CD4-positive, alpha-beta memory T cell (primary cell): ENCODE data around the gene AKAP13. TPM values are rescaled to one million over a fixed set of nuclear protein-coding genes. Genes with fewer than 3 reads are reported as not detected.
"Not testable (repeated sequence)": the region's sequence is repeated elsewhere in the genome, so short reads cannot be mapped to it uniquely, and the experiment has no call there.

Experiments
- CTCF ChIA-PET: fragments of 350-600 bp; sonication (Branson Sonifier 250); formaldehyde crosslinking; loops from one replicate; lab custom pipeline; 2021; ENCODE audit warnings: inconsistent platforms; ENCODE audit not compliant: partially characterized antibody; lab: Charles Lee
- POLR2A ChIA-PET: fragments of 350-600 bp; sonication (Branson Sonifier 250); formaldehyde crosslinking; loops from one replicate; lab custom pipeline; 2021; ENCODE audit not compliant: partially characterized antibody; lab: Charles Lee
- DNase-seq, 5 donors: peaks; one replicate each; pipeline versions ENCODE4 v3.0.0 to v3.0.0-alpha.2; 2020 to 2022; ENCODE audit warnings: mixed read lengths in 1 of 5
- H3K27ac ChIP-seq: one replicate; pipeline ENCODE4 v1.7.0; 2013; ENCODE audit warnings: low read depth, low read length
- H3K27me3 ChIP-seq: 2 replicates; pipeline ENCODE4 v1.7.0; 2013; ENCODE audit warnings: mild to moderate bottlenecking, low read length, moderate library complexity; ENCODE audit not compliant: insufficient read depth
- H3K36me3 ChIP-seq: 2 replicates; pipeline ENCODE4 v1.7.0; 2013; ENCODE audit warnings: mild to moderate bottlenecking, low read length, moderate library complexity; ENCODE audit not compliant: insufficient read depth
- H3K4me1 ChIP-seq: 2 replicates; pipeline ENCODE4 v1.7.0; 2013; ENCODE audit warnings: mild to moderate bottlenecking, low read length, moderate library complexity; ENCODE audit not compliant: insufficient read depth
- H3K4me3 ChIP-seq, 2 donors: one replicate each; pipeline ENCODE4 v1.7.0; 2013; ENCODE audit warnings: low read length in 2 of 2, mild to moderate bottlenecking in 1 of 2
- H3K9me3 ChIP-seq, 2 donors: one replicate each; pipeline ENCODE4 v1.7.0; 2013; ENCODE audit warnings: low read length in 2 of 2, control low read depth in 1 of 2; ENCODE audit not compliant: control insufficient read depth in 1 of 2
- H3K27ac Mint-ChIP-seq, 7 donors: one replicate each; pipeline ENCODE4 v1.8.0; 2020 to 2021; ENCODE audit warnings: mixed read lengths in 7 of 7, mild to moderate bottlenecking in 6 of 7, inconsistent platforms in 3 of 7, moderate library complexity in 3 of 7
- H3K27me3 Mint-ChIP-seq, 2 donors: one replicate each; pipeline ENCODE4 v1.8.0; 2020 to 2021; ENCODE audit warnings: mixed read lengths in 2 of 2
- H3K36me3 Mint-ChIP-seq, 2 donors: one replicate each; pipeline ENCODE4 v1.8.0; 2020 to 2021; ENCODE audit warnings: mixed read lengths in 2 of 2, inconsistent platforms in 1 of 2, mild to moderate bottlenecking in 1 of 2
- H3K4me1 Mint-ChIP-seq, 4 donors: one replicate each; pipeline ENCODE4 v1.8.0; 2020 to 2021; ENCODE audit warnings: mixed read lengths in 4 of 4, mild to moderate bottlenecking in 1 of 4
- H3K4me3 Mint-ChIP-seq, 8 donors: one replicate each; pipeline ENCODE4 v1.8.0; 2020 to 2021; ENCODE audit warnings: mixed read lengths in 8 of 8, mild to moderate bottlenecking in 7 of 8, moderate library complexity in 6 of 8, inconsistent platforms in 3 of 8
- H3K9me3 Mint-ChIP-seq, 8 donors: one replicate each; pipeline ENCODE4 v1.8.0; 2020 to 2021; ENCODE audit warnings: mixed read lengths in 8 of 8, mild to moderate bottlenecking in 5 of 8, inconsistent platforms in 3 of 8, moderate library complexity in 1 of 8
- intact Hi-C: fragments of 100-400 bp; cut with micrococcal nuclease; formaldehyde crosslinking; loops from one replicate; pipeline ENCODE4 v1.15.1; 2023
- polyA plus RNA-seq, 2 donors: library from polyadenylated mRNA; unstranded; fragments of 300-500 nt; fragmentation: Illumina TruSeq; gene quantifications; one replicate each; pipeline ENCODE4 v1.2.3, GENCODE V29; 2021
- total RNA-seq, 2 experiments: library from RNA; stranded (reverse); gene quantifications; one replicate each; pipeline ENCODE4 v1.2.3, GENCODE V29; 2021

AKAP13 gene
- total and polyA plus RNA-seq, 4 experiments from 2014 or later = 68.7 to 319 (median 247) TPM

- Mint-ChIP-seq H3K27ac (peak overlapping the region in 1 of 7 donors; percentile 57), H3K4me1 (peaks cover 14 to 28% (median 23%) of the 10 kb centered on the region in 4 donors), H3K27me3 (no peaks in the 10 kb centered on the region), H3K36me3 (no peaks in the 10 kb centered on the region), H3K4me3 (no peak overlapping the region), H3K9me3 (peaks cover 0 to 2% (median 0%) of the 10 kb centered on the region in 8 donors)
- peaks cover 17% of the 10 kb centered on the region for H3K4me1 ChIP-seq
- no peaks in the 10 kb centered on the region for H3K36me3 ChIP-seq
- H3K27me3 ChIP-seq = no peaks in the 10 kb centered on the region
- POLR2A ChIA-PET = interaction anchor here (0.7 kb wide), 1 partner anchor 79 kb away, joined by 3 read pairs; no protein-coding TSS in a partner anchor
- H3K4me3 ChIP-seq = no peak overlapping the region
- CTCF ChIA-PET = interaction anchor here (0.8 kb wide), 1 partner anchor 170 kb away, joined by 3 read pairs; no protein-coding TSS in a partner anchor
- no peaks in the 10 kb centered on the region for H3K9me3 ChIP-seq
- H3K27ac ChIP-seq = no peak overlapping the region
- intact Hi-C loops = no loop called here
- DNase-seq = no peak
Observed at GRCh38 chr15:85335193-85335942, 45.0 kb upstream of the AKAP13 start.

- no peaks in the 10 kb centered on the region for H3K36me3 ChIP-seq
- H3K27ac Mint-ChIP-seq = no peak overlapping the region
- DNase-seq = no peak
- H3K27me3 ChIP-seq = no peaks in the 10 kb centered on the region
- H3K4me1 ChIP-seq = peaks cover 2% of the 10 kb centered on the region
- peaks cover 0 to 2% (median 0%) of the 10 kb centered on the region in 8 donors for H3K9me3 Mint-ChIP-seq
- no peak overlapping the region for H3K4me3 ChIP-seq
- CTCF ChIA-PET = interaction anchor here (1.0 to 1.8 kb wide), 2 partner anchors 40 to 149 kb away, joined by 4 read pairs; no protein-coding TSS in a partner anchor
- no peaks in the 10 kb centered on the region for H3K9me3 ChIP-seq
- intact Hi-C loops = no loop called here
- POLR2A ChIA-PET = interaction anchor here (1.1 kb wide), 1 partner anchor 43 kb away, joined by 4 read pairs; the partner anchor contains the start of gene AKAP13
- H3K27ac ChIP-seq = no peak overlapping the region
- no peak overlapping the region for H3K4me3 Mint-ChIP-seq
- H3K4me1 Mint-ChIP-seq = peaks cover 0 to 13% (median 9%) of the 10 kb centered on the region in 4 donors
- no peaks in the 10 kb centered on the region for H3K27me3 Mint-ChIP-seq
- H3K36me3 Mint-ChIP-seq = no peaks in the 10 kb centered on the region
Observed at GRCh38 chr15:85336880-85337279, 43.5 kb upstream of the AKAP13 start.

GRCh38 chr15:85337425-85338074 lies 42.9 kb upstream of the AKAP13 start:
- Mint-ChIP-seq H3K9me3 (peaks cover 0 to 2% (median 0%) of the 10 kb centered on the region in 8 donors), H3K27ac (no peak overlapping the region), H3K4me1 (peaks cover 0 to 7% (median 5%) of the 10 kb centered on the region in 4 donors), H3K27me3 (no peaks in the 10 kb centered on the region), H3K36me3 (no peaks in the 10 kb centered on the region), H3K4me3 (no peak overlapping the region)
- no peaks in the 10 kb centered on the region for H3K9me3 ChIP-seq
- CTCF ChIA-PET = interaction anchor here (1.4 to 1.8 kb wide), 2 partner anchors 32 to 41 kb away, joined by 4 read pairs; no protein-coding TSS in a partner anchor
- H3K4me3 ChIP-seq = no peak overlapping the region
- H3K27me3 ChIP-seq = no peaks in the 10 kb centered on the region
- POLR2A ChIA-PET = interaction anchor here (1.1 kb wide), 1 partner anchor 42 kb away, joined by 4 read pairs; the partner anchor contains the start of gene AKAP13
- intact Hi-C loops = no loop called here
- H3K4me1 ChIP-seq = no peaks in the 10 kb centered on the region
- H3K36me3 ChIP-seq = no peaks in the 10 kb centered on the region
- H3K27ac ChIP-seq = no peak overlapping the region
- DNase-seq = no peak

- Mint-ChIP-seq H3K36me3 (no peaks in the 10 kb centered on the region), H3K27me3 (no peaks in the 10 kb centered on the region), H3K27ac (no peak overlapping the region), H3K9me3 (peaks cover 0 to 2% (median 0%) of the 10 kb centered on the region in 8 donors), H3K4me1 (no peaks in the 10 kb centered on the region), H3K4me3 (no peak overlapping the region)
- Histone ChIP-seq H3K4me1 (no peaks in the 10 kb centered on the region), H3K27me3 (no peaks in the 10 kb centered on the region), H3K9me3 (no peaks in the 10 kb centered on the region), H3K4me3 (no peak overlapping the region), H3K36me3 (no peaks in the 10 kb centered on the region), H3K27ac (no peak overlapping the region)
- DNase-seq = no peak
- intact Hi-C loops = no loop called here
- ChIA-PET CTCF (interaction anchor here (1.1 kb wide), 1 partner anchor 9 kb away, joined by 3 read pairs; no protein-coding TSS in a partner anchor), POLR2A (no interaction called here)
Observed at GRCh38 chr15:85340321-85340665, 40.1 kb upstream of the AKAP13 start.

- CTCF ChIA-PET = interaction anchor here (1.1 kb wide), 1 partner anchor 10 kb away, joined by 3 read pairs; no protein-coding TSS in a partner anchor
Observed at GRCh38 chr15:85340852-85341251, 39.6 kb upstream of the AKAP13 start.

GRCh38 chr15:85342163-85342562 lies 38.2 kb upstream of the AKAP13 start:
- H3K4me1 ChIP-seq, POLR2A ChIA-PET, H3K36me3 ChIP-seq, H3K27me3 ChIP-seq, H3K9me3 ChIP-seq, intact Hi-C loops, H3K36me3 Mint-ChIP-seq, DNase-seq, CTCF ChIA-PET, H3K27me3 Mint-ChIP-seq, H3K4me3 Mint-ChIP-seq, H3K9me3 Mint-ChIP-seq, H3K27ac ChIP-seq, H3K4me3 ChIP-seq, H3K4me1 Mint-ChIP-seq: not testable (repeated sequence)
- peak overlapping the region in 1 of 7 donors; percentile 32 for H3K27ac Mint-ChIP-seq

More at GRCh38 chr15:85340852-85341251, 39.6 kb upstream of the AKAP13 start:
- peaks cover 0 to 2% (median 0%) of the 10 kb centered on the region in 8 donors for H3K9me3 Mint-ChIP-seq
- POLR2A ChIA-PET = no interaction called here
- intact Hi-C loops = no loop called here
- no peak for DNase-seq
- no peaks in the 10 kb centered on the region for H3K9me3 ChIP-seq
- no peak overlapping the region for H3K4me3 ChIP-seq
- H3K4me1 ChIP-seq = no peaks in the 10 kb centered on the region
- H3K36me3 Mint-ChIP-seq = no peaks in the 10 kb centered on the region
- no peaks in the 10 kb centered on the region for H3K27me3 Mint-ChIP-seq
- no peak overlapping the region for H3K27ac Mint-ChIP-seq
- no peak overlapping the region for H3K4me3 Mint-ChIP-seq
- H3K27me3 ChIP-seq = no peaks in the 10 kb centered on the region
- H3K27ac ChIP-seq = no peak overlapping the region
- no peaks in the 10 kb centered on the region for H3K36me3 ChIP-seq
- no peaks in the 10 kb centered on the region for H3K4me1 Mint-ChIP-seq

- H3K27ac Mint-ChIP-seq, CTCF ChIA-PET, DNase-seq, H3K27me3 Mint-ChIP-seq, H3K9me3 Mint-ChIP-seq, H3K9me3 ChIP-seq, H3K27ac ChIP-seq, H3K4me3 Mint-ChIP-seq, H3K36me3 Mint-ChIP-seq, H3K36me3 ChIP-seq, POLR2A ChIA-PET, H3K4me1 ChIP-seq, intact Hi-C loops, H3K4me3 ChIP-seq, H3K27me3 ChIP-seq: not testable (repeated sequence)
- H3K4me1 Mint-ChIP-seq = peaks cover 3 to 11% (median 7%) of the 10 kb centered on the region in 4 donors
Observed at GRCh38 chr15:85343443-85343842, 37.0 kb upstream of the AKAP13 start.
